Measurements from ENCODE around the gene FAM53B.

Gene FAM53B

DNA sequence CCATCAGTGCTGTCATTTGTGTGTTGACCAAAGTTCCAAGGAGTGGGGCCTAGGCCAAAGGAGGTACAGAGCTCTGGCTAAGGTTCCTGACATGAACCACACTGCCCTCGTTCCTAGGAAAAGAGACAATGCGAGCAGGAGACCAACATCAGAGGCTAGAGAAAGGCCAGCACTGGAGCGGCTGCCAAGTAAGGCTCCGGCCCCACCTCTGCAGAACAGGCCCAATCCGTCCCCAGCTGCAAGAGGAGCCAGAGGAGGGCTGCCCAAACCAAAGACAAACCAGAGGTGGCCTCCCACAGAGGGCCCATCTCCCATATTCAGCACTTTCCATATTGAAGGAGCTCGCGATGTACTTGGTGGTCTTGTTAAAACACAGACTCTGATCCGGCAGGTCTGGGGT, 81.0 kb downstream of the FAM53B start:
- DNase-seq (ENCODE audit: low read depth in 2 of 2) = no peak

DNA sequence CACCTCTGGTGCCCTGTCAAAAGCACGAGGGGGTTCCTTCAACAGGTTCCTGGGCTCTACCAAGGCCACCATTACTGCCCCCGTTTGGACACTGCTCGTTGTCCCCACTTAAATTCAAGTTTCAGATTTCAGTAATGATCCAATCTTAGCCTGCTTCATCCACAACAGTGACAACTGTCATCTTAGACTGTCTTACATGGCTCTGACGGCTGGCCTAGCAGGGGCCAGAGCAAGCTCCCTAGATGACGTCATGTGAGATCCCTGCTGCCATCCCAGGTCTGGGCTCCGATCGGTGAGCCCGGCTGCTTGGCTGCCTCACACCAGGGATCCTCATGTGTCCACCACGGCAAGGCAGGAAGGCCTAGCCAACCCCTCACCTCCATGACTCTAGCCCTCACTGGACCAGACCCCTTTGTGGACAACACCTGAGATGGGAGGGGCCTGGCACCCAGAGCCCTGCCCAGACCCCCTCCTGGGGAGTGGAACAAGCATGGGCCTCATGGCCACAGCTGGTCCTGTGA, 82.5 kb downstream of the FAM53B start:
- no peak for DNase-seq (ENCODE audit: low read depth in 2 of 2)

DNA sequence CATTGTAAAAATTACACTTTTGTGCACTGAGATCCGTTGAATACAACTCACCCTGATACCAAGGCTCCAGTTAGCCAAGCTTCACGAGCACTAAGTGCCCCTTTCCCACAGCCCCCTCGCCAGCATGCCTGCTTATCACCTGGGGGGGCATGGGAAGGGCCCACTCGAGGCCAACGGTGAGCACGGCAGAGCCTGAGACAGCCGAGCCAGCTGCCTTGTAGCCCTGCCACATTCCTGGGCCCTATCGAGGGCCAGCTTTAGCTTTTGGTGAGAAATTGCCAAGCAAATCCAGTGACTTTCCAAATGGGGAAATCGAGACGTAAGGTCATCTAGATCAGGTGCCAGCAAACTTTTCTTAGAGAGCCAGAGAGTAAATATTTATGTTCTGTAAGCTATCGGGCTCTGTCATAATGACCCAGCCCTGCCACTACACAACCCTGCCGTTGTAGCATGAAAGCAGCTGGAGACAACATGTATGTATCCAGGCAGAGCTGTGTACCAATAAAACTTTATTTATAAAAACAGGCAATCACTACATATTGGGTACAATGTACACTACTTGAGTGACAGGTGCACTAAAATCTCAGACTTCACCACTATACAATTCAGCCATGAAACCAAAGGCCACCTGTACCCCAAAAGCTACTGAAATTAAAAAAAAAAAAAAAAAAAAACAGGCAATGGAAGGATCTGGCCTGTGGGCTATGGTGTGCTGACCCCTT, 83.6 kb downstream of the FAM53B start:
- no peak for DNase-seq (ENCODE audit: low read depth in 2 of 2)

DNA sequence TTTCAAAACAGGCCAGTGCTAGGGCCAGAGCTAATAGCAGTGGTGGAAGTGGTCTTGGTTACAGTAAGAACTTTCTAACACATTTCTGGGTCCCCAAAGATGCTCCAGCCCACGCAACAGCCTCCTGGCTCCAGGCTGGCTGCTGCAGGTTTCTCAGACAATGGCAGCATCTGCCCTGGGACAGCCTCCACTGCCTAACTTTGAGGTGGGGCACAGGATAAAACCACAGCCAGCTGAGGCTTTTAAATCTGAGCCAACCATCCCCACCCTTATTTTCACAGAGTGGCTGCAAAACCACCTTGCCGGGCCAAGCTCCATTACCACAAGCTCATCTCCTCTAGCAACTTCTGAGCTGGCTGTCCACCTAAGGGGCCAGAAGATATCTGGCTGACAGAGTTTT, 84.8 kb downstream of the FAM53B start:
- DNase-seq (ENCODE audit: low read depth in 2 of 2) = no peak

DNA sequence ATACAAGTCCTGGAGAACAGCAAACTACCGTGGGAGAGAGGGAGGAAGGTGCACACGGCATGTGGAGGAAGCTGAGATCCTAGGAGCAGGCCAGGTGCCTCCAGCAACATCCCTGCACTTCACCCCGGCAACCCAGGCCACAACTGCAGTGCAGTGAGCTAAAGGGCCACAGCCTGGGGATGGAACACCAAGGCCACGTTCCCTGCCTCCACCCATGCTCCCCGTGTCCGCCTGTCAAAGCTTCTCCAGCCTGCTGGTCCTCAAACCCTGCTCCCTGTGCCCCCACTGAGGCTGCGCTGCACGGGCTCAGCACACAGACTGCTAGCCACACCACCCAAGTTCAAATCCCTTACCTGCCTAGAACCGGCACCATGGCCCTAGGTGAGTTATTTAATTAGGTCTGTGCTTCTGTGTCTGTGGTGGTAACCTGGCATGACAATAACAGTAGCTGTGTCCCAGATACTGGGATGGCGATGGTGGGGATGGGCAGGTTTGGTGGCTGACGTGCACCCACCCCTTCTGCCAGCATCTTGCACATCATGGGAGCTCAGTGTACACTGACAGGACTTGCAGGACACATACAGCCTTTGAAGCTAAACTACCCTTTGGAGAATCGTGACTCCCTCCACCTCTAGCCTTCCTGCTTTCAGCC, 85.5 kb downstream of the FAM53B start:
- no peak for DNase-seq (ENCODE audit: low read depth in 2 of 2)

DNA sequence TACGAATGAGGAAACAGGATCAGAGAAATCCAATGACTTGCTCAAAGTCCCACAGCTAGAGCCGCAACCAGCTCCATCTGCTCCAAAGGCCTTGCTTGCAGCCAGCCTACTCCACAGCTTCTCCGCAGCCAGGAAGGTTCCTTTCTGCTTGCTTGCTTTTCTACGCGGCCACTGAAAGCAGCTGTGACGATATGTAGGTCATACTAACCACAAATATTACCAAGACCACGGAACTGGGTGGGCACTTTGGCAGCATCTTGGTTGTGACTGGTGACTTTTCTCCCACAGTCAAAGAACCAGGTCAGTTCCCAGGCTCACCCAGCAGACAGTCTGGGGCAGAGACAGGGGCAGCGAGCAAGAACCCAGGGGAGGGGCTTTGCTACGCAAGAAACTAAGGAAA, 86.4 kb downstream of the FAM53B start:
- no peak for DNase-seq (ENCODE audit: low read depth in 2 of 2)

DNA sequence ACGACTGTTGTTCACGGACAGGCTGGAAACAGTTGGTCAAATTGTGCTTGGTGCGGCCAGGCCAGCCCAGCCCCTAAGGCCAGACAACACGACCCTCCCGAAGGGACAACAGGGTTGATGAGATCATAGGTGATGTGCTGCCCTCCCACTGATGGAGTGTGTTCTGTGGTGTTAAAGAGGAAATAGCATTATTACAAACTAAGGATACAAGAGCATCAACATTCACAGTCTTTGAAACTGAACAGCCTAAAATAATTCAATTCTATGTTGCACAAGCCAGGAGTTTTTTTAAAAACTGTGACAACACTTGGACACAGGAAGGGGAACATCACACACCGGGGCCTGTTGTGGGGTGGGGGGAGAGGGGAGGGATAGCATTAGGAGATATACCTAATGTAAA, 87.6 kb downstream of the FAM53B start:
- no peak for DNase-seq (ENCODE audit: low read depth in 2 of 2)

DNA sequence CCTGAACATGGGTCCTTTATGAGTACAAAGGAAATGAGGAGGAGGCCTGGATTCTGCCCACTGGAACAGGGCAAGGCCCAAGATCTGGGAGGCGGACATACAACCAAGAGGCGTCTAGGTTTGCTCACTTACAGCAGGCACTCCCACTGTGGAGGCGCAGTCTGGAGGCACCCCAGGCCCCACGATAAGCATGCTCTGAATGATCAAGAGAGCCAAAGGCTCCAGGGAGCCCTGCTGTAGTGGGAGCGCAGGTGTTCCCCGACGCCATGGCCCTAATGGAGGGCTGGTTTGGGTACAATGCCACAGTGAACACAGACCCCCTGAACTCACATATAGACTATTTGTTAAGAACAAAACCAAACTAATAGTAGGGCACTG, 88.1 kb downstream of the FAM53B start:
- no peak for DNase-seq (ENCODE audit: low read depth in 2 of 2)

DNA sequence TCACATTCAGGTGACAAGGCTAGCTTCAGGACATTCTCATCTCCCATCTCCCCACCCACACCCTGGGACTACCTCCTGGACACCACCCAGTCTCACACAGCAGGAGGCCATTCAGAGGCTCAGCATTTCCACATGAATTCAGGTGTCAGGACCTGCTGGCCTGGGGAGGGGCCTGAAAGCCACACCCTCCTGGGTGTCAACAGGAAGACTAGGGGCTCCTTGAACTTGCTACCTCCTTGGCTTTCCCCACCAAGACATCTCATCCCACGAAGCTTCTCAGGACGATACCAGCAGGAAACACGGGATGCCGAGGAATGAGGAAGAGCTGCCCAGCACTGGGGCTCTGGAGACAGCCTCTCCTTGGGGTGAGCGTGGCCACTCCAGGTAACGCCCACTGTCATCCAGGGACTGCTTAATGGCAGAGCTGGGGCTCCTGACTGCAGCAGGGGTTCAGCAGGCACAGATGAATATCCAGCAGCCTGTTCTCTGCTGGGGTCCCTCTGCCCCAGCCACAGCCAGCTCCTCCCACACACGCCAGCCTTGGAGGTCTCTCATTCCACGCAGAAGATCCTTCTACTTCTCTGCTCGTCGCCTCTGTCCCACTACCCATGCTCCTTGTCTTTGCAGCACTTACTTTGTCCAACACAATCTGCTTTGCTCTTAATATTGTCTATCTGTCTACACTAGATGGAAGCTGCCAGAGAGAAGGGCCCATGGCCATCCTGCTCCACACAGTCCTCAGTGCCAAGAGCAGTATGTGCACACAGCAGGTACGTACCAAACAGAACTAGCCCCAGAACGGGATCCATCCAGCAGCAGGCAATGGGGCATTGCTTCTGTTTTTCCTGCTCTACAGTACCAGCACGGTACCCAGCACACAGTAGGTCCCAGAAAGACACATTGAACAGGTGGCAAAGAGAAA, 88.7 kb downstream of the FAM53B start:
- no peak for DNase-seq (ENCODE audit: low read depth in 2 of 2)

DNA sequence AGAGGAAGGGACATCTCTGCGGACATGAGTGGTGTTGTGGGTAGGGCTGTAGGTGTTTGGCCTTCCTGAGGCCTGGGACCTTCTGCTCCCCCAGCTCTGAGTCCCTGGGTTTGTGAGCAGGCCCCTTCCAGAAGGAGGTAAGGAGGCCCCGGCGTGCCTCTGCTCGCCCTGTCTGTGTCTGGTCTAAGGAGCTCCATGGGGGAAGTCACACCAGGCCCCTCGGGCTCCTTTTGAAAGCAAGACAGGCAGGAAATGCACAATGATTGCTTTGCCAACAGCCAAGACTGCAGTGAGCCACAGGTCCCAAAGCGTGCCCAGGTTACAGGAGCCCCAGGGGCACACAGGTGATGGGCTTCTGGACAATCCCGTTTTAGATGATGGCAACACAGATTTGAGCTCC, 89.5 kb downstream of the FAM53B start:
- DNase-seq (ENCODE audit: low read depth in 2 of 2) = no peak

DNA sequence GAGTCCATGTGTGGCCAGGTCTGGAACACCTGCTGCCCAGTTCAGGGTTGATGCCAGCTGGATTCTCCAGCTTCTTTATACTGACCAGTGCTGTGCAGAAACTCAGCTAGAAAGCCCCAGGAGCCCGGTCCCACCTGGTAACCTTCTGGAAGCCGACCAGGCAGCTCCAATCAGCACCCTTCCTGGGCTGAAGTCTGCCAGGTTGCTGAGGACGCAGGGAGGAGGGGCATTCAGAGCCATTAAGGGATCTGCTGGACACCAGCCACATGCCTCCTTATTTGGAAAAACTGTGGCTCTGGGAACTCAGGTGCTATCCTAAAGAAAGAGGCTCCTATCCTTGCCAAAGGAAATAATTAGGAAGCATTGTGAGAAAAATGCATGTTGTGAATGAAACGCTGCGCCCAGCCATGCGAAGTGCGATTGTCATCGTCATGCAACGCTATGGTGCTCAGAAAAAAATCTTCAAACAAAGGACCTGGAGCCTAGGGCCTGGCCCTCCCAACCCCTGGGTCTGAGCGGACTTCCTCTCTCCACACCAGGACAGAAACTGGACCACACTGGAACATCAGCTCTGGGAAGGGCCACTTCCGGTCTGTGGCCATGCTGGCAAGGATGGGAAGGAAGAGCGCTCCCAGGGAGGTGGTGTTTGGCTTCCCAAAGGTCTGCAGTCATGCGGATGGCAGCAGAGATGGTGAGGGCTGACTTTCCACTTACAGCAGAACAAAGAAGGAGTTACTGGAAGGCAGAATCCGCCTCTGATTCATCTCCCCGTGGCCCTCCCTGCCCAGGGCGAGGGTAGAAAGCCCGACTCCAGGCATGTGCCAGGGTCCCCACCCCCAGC, 90.1 kb downstream of the FAM53B start:
- no peak for DNase-seq (ENCODE audit: low read depth in 2 of 2)

DNA sequence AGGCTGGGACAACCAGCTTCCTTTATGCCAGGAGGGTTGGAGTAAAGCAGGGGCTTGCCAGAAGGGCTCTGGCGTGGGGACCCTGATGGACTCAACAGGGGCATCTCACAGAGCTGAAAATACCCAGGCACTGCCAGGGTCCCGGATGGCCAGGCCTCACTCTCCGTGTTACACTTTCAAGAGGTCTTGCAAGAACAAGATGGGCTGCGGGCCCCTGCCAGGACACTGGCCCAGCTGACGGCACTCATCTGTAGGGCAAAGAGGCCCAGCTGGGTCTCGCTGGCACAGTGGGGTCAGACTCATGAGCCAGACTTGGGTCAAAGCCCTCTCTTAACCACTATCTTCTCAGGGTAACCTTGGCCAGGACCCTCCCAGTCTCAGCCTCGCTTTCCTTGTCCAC, 90.9 kb downstream of the FAM53B start:
- no peak for DNase-seq (ENCODE audit: low read depth in 2 of 2)

DNA sequence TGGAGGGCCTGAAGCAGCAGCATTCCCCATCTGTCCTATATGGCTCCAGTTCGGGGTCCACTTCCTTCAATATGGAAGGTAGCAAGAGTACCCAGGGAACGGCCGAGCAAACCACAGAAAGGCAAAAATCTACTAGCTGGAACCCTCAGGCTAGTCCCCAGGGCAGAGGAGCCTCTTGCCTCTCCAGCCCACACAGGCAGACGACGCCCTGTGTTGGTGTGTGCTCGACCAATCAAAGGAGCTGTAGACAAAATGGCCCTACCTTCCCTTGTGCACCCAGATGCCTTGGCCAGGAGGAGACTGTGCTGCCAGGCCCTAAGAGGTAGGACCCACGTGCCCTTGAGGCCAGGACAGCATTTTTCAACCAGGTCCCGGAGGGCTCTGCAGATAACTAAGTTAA, 91.5 kb downstream of the FAM53B start:
- DNase-seq (ENCODE audit: low read depth in 2 of 2) = no peak

DNA sequence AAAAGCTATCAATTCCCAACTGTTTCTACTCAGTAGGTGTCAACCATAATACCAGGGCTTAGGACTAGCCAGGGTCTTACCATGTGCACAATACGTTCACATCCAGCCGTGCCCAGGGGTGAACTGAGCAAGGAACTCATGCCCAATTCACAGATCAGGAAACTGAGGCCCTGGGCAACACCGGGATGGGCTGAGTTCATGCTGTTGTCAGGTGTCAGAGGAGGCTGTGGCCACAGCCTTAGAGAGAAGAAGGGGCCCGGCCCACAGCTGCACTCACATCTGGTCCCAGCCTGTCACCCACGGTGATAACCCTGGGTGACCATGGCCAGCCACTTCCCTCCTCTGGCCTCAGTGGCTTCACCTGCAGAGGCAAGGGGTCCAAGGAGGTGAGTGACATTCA, 92.0 kb downstream of the FAM53B start:
- no peak for DNase-seq (ENCODE audit: low read depth in 2 of 2)

DNA sequence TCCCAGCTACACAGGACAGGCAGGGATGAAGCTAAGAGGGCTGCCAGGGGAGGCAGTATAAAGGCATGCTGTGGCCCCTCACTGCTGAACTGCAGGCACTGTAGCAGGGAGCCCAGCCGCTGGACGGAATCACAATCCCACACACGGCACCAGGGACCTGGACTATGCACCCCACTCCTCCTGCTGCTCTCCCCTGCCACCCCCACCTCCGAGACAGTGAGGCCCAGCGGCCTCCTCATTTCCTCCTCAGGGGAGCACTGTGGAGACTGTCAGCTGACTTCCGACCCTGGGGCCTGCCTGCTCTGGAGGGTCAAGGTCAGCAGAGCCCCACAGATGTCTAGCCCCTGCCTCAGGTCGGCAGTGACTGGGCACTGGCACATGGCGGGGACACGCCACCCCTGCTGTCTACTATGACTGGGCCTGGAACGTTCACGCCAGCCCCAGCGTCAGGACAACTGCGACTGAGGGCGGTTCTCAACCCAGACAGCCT, 92.7 kb downstream of the FAM53B start:
- no peak for DNase-seq (ENCODE audit: low read depth in 2 of 2)

DNA sequence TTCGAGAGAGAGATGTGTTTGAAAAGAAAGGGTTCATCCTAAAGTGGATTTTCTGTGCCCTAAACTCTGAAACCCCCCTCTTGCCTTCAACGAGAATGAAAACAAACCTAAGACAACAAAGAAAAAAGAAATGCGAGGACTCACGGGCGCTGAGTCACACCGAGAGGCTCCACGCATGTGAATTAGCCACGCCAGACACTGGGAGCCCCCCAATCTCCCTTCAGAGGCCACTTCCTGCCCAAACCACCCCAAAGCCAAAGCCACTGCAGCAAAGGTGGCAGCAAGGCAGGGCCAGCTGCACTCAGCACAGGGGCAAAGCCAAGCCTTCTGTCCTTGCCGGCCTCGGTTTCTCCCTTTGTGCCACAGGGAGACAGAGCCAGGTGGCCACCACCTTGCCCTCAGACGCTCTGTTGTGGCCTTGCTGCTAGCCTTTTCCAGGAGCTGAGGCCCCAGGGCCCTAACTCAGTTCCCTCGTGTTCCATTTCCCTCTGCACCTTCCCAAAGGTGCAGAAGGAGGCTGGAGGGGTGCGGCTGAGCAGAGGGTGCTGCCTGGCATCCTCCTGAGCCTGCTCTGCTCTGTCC, 93.3 kb downstream of the FAM53B start:
- no peak for DNase-seq (ENCODE audit: low read depth in 2 of 2)

DNA sequence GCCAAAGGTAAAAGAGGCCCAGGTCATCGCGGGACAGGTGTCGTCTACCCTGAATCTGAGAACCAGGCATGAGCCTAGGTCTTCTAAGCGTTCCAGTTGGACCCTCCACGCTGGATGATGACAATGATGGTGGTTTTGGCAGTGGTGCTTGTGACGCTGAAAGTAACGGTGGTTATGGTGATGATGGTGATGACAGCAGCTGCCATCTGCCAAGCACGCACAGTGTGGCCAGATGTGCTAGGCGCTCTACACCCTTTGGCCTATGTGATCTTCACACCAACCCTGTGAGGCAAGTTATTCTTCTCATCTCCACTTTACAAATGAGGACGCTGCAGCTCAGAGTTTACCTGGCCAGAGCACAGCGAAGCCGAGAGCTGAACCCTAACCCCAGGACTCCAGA, 93.9 kb downstream of the FAM53B start:
- no peak for DNase-seq (ENCODE audit: low read depth in 2 of 2)

DNA sequence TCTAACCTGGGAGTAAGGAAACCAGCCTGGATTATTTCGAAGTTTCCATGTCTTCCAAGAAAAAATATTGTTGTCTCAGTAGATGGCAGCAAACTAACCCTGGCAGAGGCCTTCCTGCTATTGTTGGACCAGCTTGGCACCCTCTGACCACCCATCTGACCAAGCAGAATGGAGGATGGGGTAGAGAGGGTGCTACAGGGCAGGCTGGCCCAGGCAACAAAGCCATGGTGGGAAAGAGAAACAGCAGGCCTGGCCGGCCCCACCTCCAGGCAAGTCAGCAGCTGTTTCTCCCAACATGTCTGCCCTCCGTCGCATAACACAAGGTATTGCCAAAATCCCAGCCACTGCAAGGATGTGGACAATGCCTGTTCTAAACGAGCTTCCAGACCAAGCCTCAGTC, 95.0 kb downstream of the FAM53B start:
- no peak for DNase-seq (ENCODE audit: low read depth in 2 of 2)

DNA sequence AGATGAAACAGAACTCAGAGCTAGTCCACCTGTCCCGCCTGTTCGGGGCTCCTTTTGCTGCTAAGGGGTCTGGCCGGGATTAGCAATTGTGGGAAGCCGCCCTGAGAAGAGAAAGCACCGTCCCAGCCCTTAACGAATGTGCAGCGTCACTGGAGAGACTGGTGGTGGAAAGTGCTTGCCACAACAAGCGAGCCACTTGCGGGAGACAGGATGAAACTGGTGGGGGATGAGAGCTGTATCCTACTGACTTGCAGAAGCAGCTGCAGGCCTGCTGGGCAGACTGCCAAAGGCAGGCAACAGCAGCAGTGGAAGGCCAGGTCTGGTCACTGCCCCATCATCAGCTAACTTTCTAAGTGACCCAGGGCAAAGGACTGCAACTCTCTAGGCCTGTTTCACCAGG, 95.4 kb downstream of the FAM53B start:
- DNase-seq (ENCODE audit: low read depth in 2 of 2) = peak; percentile 34

DNA sequence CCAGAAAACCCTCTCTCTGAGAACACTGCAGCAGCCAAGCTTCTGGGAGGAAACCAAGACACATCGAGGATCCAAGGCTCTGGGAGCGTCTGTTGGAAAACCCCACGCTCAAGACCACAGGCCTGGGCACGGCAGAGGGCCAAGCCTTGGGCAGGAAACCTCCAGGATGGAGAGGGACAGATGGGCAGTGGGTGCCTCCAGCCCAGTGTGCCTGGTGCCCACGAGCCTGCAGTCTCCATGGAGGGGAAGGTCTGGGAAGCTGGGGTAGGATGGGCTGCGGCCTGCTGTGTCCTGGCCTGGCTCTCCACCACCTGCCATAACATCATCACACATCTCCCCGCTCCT, 96.1 kb downstream of the FAM53B start:
- DNase-seq (ENCODE audit: low read depth in 2 of 2) = no peak

DNA sequence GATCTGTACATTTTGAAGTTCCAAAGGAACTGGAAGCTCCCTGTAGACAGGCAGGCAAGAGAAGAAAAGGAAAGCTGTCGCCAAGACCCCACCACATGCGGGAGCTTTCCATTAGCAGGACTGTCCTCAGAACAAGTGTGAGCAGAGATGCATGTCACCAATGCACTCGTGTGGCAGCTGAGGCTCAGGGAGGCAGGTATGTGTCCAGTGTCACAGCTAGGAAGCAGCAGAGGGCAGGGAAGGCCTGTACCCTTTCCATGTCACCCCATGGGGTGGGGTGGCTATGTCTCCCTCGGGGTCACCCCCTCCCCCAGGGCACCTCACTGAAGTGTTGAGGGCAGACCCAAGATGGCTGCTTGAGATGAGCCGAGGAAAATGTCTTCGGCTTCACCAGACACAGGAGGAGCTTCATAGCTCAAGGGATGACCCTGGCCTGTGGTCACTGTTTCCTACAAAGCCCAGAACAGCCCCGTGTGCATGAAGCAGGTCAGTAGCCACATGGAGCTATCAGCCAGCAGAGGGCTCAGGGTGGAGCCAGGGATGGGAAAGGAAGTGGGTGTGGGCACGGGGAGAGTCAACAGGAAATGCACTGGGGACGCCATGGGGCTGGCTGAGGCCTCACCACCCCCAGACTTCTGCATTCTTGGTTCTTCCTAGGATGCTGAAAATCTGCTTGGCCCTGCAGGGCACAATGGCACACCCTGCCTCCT, 96.6 kb downstream of the FAM53B start:
- no peak for DNase-seq (ENCODE audit: low read depth in 2 of 2)
